ENCODE results near the gene WDFY4.
A peak's percentile ranks its signal among the peaks of the same experiment; 100 is the strongest.
"Not testable (repeated sequence)": the region's sequence is repeated elsewhere in the genome, so short reads cannot be mapped to it uniquely, and the experiment has no call there.

The WDFY4 gene, protein sequence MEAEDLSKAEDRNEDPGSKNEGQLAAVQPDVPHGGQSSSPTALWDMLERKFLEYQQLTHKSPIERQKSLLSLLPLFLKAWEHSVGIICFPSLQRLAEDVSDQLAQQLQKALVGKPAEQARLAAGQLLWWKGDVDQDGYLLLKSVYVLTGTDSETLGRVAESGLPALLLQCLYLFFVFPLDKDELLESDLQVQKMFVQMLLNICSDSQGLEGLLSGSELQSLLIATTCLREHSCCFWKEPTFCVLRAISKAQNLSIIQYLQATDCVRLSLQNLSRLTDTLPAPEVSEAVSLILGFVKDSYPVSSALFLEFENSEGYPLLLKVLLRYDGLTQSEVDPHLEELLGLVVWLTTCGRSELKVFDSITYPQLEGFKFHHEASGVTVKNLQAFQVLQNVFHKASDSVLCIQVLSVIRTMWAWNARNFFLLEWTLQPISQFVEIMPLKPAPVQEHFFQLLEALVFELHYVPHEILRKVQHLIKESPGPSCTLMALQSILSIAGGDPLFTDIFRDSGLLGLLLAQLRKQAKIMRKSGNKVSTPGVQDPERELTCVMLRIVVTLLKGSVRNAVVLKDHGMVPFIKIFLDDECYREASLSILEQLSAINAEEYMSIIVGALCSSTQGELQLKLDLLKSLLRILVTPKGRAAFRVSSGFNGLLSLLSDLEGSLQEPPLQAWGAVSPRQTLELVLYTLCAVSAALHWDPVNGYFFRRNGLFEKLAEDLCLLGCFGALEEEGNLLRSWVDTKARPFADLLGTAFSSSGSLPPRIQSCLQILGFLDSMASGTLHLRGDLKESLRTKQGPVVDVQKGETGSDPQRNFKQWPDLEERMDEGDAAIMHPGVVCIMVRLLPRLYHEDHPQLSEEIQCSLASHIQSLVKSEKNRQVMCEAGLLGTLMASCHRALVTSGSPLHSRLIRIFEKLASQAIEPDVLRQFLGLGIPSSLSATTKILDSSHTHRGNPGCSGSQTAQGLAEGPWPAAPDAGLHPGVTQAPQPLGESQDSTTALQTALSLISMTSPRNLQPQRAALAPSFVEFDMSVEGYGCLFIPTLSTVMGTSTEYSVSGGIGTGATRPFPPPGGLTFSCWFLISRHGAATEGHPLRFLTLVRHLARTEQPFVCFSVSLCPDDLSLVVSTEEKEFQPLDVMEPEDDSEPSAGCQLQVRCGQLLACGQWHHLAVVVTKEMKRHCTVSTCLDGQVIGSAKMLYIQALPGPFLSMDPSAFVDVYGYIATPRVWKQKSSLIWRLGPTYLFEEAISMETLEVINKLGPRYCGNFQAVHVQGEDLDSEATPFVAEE (N-terminal part only)

DNA sequence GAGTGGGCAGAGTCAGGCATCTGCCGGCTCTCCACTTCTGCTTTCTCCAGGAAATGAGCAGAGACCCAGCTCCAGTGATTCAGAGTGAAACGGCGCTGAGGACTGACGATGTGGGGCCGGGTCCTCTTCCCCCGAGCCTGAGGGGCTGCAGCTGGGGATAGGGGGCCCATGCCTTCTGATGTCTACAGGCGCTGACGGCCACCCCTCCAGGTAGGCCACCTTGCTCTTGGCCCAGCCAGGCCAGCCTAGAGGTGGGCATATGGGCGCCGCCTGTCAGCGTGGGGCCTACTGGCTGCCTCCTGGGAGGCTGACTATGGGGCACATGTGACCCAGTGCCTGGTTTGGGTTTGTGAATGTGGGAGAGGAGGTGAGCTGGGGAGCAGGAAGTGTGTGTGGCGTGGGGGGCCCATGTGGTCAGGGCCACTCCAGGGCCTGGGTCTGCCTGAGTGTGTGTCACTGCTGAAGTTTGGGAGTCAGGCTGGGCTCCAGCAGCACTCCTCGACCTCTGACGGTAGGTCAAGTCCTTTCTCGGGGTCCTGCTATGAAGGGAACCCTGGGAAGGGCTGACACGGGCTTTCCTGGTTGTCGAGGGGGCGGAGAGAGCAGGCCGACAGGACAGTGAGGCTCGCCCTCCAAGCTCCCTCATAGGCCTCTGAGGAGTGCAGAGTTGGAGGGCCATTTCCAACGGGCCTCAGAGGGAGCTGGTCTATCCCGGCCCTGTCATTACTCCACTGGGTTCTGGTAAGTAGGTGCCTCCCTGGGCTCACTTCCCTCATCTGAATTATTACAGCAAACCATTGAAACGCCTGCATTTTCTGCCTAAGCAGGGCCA, at the start of gene WDFY4:
WDFY4 (plus strand) TSS at position 82 of the 832 bp plus-strand sequence. CDS start 24,860 bp downstream, outside the sequence.
- DNase-seq (ENCODE audit: low spot score), result peak; percentile 32

DNA sequence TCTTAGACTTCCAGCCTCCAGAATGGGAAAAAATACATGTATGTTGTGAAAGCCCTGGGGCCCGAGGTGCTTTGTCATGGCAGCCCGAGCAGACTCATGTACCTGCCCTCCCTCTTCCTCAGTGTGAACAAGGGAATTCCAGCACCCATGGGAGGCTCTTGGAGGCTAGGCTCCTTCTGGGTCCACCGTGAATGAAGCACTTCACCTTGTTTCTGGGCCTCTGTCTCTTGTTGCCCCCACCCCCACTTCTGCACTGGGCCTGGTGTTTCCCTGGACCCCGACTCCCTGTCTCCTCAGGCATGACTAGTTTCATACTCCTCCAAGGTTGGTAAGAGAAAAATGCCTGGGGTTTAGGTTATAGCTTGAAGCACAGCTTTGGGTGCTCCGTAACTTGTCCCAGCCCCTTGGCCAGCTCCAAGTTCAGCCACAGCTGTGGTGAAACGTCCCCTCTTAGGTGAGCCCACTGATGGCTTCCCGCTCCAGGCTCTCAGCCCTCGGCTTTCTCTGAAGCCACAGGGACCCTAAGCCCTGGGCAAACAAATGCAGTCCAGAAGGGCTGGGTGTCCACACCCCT, 49.6 kb upstream of the WDFY4 start:
- DNase-seq (ENCODE audit: low spot score), result no peak

DNA sequence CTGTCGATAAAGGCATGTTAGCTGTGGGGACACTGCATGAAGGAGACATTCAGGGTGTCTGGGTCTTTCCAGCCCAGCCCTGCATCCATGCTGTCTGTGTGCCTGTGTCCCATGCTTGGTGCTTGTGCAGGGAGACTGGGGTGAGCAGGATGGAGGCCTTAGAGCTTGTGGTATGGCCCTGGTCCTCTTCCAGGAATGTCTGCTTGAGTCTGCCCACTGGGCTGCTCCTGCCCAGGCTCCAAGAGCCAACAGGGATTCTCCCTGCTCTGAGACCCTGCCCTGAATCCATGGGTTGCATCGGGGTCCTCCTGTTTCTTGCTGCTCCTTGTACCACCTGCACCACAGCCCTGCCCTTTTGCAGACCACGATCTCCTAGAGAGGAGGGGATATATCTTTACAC, 48.4 kb upstream of the WDFY4 start:
- DNase-seq (ENCODE audit: low spot score), result no peak

DNA sequence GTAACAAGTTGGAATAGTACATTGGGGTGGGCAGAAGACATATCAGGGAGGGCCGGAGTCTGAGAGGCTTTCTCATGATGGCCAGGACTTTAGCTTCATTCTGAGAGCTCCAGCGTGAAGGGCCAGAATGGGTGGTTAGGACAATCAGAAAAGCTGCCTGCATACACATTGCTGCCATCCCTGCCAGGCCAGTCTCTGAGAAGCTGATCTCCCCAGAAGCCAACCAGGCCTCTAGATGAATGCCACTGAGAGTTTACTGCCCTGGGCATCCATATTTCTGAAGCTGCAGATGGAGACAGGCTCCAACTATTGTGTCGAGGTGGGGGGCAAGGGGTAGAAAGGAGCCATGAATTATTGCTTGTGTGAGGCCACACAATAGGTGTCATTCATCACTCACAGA, 47.8 kb upstream of the WDFY4 start:
- no peak for DNase-seq (ENCODE audit: low spot score)

DNA sequence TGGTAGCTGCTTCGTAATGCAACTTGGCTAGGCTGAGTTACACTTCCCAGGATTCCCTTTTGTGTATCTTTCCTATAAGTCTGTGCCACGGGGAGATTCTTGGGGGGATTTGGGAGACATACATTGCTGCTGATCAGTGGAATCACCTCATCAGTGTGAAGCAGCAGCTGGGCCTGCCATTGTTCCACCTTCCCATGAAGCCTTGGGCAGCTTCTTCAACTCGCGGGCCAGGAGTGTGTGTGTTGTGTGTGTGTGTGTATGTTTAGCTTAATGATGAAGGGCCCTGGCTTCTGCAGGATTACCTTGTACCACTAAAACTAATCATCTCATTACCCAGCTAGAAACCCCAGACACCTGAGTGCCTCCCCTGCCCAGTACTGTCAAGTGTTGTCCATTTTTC, 46.5 kb upstream of the WDFY4 start:
- DNase-seq (ENCODE audit: low spot score), result no peak

DNA sequence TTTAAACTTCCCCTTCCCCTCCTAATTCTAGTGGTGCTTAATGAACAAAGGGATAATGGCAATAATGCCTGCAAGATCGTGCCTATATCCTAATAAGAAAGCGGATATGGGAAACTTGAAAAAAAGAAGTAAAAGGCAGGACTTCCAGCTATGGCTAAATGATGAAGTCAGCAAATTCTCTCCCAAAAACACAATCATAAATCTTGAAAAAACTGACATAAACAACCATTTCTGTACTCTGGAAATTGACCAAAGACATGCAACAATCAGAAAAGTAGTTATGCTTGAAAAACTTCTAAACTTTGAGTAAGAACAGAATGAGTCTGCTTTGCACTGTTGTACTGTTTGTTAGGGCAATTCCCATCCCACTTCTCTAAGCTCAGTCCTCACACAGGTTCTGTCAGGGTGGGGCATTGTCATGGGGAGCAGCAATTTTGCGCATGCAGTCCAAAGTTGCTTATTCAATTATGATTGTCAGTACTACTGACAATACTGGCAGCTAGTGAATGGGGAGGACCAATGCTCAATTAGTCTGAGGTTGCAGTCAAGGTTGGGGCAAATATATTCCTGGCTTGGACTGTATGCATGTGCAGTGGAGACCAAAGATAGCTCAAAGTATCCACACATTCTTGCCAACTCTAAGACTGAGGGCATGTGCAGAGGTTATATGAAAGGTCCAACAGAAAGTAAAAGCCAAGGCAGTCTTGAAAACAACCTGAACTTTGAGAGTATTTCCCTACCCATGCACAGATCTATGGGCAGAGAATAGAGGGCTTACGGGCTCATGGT, 45.7 kb upstream of the WDFY4 start:
- DNase-seq (ENCODE audit: low spot score), result no peak

DNA sequence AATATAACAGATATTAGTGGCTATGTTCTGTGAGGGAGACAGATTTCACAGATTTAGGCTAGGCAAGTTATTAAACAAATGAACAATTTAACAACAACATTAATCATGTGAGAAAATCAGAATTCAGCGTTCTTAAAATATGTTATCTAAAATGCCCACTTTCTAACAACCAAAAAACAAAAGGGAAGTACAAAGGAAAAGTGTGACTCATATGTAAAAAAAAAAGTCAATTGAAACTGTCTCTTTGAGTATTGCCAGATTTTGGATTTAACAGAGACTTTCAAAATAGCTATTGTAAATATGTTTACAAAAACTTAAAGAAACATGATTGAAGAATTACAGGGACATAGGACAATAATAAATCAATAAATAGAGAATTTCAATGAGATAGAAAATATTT, 45.0 kb upstream of the WDFY4 start:
- DNase-seq (ENCODE audit: low spot score), result no peak

DNA sequence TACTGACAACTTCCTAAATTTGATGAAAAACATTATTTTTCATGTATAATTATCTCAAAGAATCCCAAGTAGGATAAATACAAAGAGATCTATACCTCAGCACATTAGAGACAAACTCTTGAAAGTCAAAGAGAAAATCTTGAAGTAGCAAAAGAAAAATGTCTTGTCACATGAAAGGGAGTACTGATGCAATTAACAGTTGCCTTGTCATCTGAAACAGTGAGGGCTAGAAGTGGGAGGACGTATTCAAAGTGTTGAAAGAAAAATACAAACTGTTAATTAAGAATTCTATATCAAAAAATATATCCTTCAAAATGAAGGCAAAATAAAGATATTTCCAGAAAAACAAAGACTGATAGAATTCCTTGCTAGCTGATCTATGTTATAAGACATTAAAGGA, 44.3 kb upstream of the WDFY4 start:
- no peak for DNase-seq (ENCODE audit: low spot score)

DNA sequence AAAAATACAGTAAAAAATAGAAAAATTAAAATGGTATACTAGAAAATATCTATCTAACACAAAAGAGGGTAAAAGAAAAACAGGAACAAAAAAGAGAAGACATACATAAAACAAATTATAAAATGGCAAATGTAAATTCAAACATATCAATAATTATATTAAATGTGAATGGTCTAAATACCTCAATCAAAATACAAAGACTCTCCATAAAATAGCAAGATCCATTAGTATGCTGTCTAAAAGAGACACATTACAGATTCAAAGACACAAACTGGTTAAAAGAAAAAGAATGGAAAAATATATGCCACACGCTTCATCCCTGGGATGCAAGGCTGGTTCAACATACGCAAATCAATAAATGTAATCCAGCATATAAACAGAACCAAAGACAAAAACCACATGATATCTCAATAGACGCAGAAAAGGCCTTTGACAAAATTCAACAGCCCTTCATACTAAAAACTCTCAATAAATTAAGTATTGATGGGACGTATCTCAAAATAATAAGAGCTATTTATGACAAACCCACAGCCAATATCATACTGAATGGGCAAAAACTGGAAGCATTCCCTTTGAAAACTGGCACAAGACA, 43.5 kb upstream of the WDFY4 start:
- DNase-seq (ENCODE audit: low spot score), result not testable (repeated sequence)

DNA sequence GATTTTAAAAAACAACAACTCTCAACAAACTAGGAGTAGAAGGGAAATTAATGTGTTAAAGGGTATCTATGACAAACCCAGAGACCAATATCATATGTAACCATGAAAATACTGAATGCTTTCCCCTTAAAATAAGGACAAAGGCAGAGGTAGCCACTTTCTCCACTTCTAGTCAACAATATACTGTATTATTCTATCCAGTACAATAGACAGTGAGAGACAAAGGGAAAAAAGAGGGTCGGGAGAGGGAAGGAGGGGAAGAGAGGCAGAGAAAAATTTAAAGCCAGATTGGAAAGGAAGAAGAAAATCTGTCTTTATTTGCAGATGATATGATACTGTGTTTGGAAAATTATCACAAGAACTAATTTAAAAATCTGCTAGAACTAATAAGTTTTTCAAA, 39.1 kb upstream of the WDFY4 start:
- peak; percentile 70 for DNase-seq (ENCODE audit: low spot score)

DNA sequence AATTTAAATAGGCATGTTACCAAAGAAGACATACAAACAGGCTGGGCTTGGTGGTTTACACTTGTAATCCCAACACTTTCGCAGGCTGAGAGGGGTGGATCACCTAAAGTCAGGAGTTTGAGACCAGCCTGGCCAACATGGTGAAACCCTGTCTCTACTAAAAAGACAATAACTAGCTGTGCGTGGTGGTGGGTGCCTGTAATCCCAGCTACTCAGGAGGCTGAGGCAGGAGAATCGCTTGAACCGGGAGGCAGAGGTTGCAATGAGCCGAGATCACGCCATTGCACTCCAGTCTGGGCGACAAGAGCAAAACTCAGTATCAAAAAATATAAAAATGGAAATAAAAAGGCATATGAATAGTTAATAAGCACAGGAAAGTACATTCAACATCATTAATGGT, 37.6 kb upstream of the WDFY4 start:
- not testable (repeated sequence) for DNase-seq (ENCODE audit: low spot score)

DNA sequence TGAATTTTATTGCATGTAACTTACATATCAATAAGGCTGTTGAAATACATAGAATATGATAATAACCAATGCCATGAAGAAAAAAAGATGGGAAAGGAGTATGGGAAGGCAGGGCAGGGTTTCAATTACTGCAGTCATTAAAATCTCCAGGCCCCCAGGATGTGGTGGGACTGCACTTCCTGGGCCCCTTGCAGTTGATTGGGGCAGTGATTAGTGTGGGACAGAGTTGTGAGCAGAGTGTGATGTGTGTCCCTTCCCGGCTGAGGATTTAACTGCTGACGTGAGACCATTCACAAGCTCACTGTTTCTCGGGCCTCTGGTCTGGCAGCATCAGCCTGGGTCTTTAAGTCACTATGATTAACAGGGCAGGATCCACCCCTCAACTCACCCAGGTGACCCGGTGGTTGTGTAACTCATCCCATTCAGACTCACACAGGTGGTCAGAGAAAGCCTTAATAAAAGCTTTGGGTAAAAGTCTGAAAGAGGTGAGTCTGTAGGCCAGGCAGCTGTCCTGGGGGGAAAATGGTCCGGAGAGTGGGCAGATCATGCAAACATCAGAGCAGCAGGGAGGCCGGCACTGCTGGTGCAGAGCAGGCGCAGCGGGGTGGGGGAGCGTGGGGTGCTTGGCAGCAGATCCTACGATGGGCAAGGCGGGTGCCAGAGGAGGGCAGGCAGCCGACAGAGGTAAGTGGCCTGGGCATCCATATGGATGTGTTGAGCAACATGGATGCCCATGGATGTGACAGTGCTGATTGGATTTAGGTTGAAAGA, 36.3 kb upstream of the WDFY4 start:
- DNase-seq (ENCODE audit: low spot score), result no peak

DNA sequence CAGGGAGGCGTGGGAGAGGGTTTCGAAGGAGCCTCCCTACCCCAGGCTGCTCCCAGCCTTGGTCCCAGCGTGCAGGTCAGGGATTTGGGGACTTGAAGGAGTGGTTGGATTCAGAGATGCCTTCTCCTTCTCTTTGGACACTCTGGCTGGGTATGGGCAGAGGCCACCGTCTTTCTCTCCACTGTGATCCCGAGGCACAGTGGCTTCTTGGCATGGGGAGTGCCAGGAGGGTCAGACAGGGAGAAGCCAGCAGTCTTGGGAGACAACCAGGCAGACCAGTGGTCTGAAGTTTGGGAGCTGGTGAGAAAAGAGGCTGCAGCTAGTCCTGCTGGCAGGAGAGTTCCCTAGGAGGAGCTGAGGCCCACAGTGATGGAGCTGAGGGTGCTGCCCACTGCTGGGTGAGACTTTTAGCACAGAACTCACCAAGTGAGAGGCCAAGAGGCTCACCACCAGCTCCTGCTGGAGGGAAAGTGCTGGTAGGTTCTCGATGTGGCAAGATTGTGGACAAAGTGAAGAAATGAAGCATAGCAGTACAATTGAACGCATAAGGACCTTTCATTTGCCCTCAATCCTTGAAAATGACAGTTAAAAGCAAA, 35.2 kb upstream of the WDFY4 start:
- peak; percentile 65 for DNase-seq (ENCODE audit: low spot score)

DNA sequence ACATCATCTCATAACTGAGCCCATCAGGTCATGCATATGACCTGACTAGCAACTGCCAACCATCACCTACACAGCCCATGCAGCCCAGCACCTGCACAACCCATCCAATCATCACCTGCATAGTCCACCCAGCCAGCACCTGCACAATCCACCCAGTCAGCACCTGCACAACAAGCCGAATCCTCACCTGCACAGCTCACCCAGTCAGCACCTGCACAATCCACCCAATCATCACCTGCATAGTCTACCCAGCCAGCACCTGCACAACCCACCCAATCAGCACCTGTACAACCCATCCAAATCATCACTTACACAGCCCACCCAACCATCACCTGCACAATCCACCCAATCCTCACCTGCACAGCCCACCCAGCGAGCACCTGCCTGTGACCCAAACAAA, 33.4 kb upstream of the WDFY4 start:
- no peak for DNase-seq (ENCODE audit: low spot score)

DNA sequence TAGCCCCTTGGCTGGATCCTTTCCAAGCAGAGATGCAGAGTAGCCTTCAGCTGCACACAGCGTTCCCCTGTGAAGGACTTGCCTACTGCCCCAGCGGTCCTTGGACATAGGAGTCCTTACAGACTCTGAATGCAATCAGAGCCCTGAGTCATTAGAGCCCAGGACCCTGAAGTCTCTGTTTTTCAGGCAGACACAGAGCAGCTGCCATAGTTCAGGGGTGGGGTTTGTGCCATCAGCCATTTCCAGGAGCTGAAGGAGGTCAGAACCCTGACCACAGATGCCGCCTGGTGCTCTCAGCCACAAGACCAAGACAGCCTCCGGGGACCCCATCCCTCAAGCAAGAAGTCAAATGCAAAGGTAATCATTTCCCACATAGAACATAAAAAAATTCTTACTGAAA, 32.8 kb upstream of the WDFY4 start:
- DNase-seq (ENCODE audit: low spot score), result no peak

DNA sequence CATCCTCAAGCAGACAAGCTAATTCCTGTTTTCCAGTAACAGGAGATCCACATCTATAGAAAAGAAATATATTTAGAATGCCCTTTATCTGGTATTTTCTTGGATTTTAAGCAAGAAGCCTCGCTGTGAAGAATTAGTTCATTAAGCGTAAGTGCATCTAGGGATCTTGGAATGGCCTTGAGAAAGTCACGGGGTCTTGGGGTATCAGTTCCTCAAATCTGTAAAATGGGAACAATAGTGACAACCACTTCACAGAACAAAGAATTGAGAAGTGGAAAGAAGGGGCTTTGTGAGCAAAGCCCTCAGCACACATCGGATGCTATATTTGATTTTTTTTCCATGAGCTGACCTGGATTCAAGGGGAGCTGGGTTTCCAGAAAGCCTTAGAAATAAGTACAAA, 32.3 kb upstream of the WDFY4 start:
- no peak for DNase-seq (ENCODE audit: low spot score)

DNA sequence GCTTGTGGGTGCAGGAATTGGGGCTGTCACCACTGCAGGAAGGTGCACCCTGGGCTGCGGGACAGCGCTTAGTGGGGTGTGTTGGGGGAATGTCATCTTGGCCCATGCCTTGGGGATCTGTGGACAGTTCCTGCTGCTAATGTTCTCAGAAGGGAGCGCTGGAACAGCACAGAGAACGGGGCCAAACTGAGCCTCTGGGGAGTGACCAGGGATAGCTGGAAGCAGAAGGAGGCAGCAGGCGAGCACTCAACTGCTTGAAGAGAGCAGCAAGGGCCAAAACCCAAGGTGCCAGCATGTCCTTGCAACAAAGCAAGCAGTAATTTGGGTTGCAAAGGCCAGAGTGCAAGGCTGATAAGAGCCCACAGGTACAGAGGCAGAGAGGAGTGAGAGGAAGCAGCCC, 31.3 kb upstream of the WDFY4 start:
- no peak for DNase-seq (ENCODE audit: low spot score)

DNA sequence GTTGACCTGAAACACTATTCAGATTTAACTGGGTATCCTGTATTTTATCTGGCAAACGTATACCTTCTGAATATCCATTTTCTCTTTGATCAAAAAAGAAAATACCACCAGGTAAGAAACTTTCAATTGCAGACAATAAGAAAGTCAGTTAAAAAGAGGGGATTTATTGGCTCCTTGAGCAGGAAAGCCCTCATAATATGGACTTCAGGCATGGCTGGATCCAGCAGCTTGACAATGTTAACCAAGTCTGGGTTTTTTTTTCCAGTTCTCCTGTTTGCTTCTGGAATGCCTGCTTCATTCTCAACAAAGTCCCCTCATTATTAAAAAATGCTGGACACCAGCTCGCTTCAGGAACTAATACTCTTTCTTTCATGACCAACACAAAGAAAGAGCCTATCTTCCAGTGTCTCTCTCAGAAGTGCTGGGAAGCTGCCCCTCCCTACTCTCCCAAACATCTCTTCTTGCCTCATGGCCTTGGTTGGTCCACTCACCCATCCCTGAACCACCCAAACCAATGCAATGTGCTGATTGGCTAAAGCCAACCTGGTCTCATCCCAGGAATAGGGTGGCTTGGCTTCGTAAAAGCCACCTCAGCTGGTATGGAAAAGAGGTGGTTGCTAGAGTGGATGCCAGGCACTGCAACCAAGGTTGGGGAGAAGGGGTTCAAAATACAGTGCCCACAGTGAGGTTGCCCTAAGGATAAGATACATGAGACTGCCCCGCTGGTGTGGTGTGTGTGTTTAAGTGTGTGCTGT, 30.6 kb upstream of the WDFY4 start:
- no peak for DNase-seq (ENCODE audit: low spot score)
